Testis (tissue), 3 donors: ENCODE data around the gene PRMT2. TPM values are rescaled to one million over a fixed set of nuclear protein-coding genes. Genes with fewer than 3 reads are reported as not detected.

Experiments
- DNase-seq: peaks from one replicate; pipeline ENCODE4 v3.0.0-alpha.2; 2019
- H3K27ac ChIP-seq, 2 donors: fragments of 200-600 bp; sonication (generic); one replicate each; pipeline ENCODE4 v1.5.1; 2019
- H3K27me3 ChIP-seq: fragments of 200-600 bp; sonication (generic); one replicate; pipeline ENCODE4 v1.5.1; 2019
- H3K36me3 ChIP-seq: fragments of 200-600 bp; sonication (generic); one replicate; pipeline ENCODE4 v1.5.1; 2017; ENCODE audit warnings: low read depth; ENCODE audit errors: missing control alignments
- H3K4me1 ChIP-seq: fragments of 200-600 bp; sonication (generic); one replicate; pipeline ENCODE4 v1.5.1; 2019
- H3K4me3 ChIP-seq, 2 donors: fragments of 200-600 bp; sonication (generic); one replicate each; pipeline ENCODE4 v1.5.1; 2017 to 2019
- H3K9me3 ChIP-seq: fragments of 200-600 bp; sonication (generic); one replicate; pipeline ENCODE4 v1.5.1; 2017
- POLR2A ChIP-seq: fragments of 450-650 bp; IDR thresholded peaks from one replicate; pipeline ENCODE4 v1.6.1; 2017; ENCODE audit warnings: antibody characterized with exemption, mild to moderate bottlenecking, moderate library complexity
- WGBS, 2 donors: methylation state at CpG; one replicate each; pipeline ENCODE4 v1.1.5; 2018; 5-methylcytosine and 5-hydroxymethylcytosine counted together
- intact Hi-C: fragments of 100-400 bp; cut with DNase I; formaldehyde crosslinking; loops from one replicate; pipeline ENCODE4 v1.15.1; 2023; ENCODE audit warnings: low total_unique reads
- polyA plus RNA-seq: library from polyadenylated mRNA; stranded (reverse); fragments of 350-450 nt; fragmentation: Illumina TruSeq; extraction: RNeasy Lipid Tissue Mini Kit (QIAGEN cat#74804); gene quantifications from one replicate; pipeline ENCODE4 v1.2.3, GENCODE V29; 2014; ENCODE audit warnings: low read depth, low replicate concordance; ENCODE audit not compliant: insufficient read depth
- total RNA-seq, 2 donors: library from RNA; depleted of rRNA; stranded (reverse); fragments of >200 nt; gene quantifications; one replicate each; pipeline ENCODE4 v1.2.3, GENCODE V29; 2016
- TF ChIP-seq, protein P1 (sequence below), 3 experiments: fragments of 450-650 bp in 2 of 3; fragments of 200-600 bp in 1 of 3; sonication (generic) in 1 of 3; IDR thresholded peaks; one replicate each; pipeline ENCODE4 v1.5.1; 2016 to 2019; ENCODE audit warnings: antibody characterized with exemption in 3 of 3, mild to moderate bottlenecking in 2 of 3, moderate library complexity in 1 of 3

Gene PRMT2
- total and polyA plus RNA-seq, 3 donors from 2014 or later: 59.4 to 88.9 (median 81.6) TPM

DNA sequence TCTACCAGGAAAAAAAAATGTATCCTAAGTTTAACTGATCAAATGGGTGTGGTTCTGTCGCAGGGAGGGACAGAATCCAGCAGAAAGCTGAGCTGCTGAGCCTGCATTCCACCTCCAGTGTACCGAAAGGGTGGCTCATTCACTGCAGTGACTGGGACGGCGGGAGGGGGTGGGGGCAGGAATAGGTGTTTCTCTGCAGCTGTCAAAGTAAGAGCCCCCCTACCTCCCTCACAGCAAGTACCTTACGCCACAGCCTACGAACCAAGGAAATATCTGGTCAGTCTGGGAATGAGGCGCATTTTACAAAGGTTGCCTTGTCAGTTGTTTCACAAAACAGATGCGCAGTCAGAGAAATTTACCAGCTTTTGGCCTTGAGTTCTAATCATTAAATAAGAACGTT, 32.2 kb upstream of the PRMT2 start:
- intact Hi-C loops: no loop called here
- DNase-seq: no peak
- TF ChIP-seq, protein P1, sequence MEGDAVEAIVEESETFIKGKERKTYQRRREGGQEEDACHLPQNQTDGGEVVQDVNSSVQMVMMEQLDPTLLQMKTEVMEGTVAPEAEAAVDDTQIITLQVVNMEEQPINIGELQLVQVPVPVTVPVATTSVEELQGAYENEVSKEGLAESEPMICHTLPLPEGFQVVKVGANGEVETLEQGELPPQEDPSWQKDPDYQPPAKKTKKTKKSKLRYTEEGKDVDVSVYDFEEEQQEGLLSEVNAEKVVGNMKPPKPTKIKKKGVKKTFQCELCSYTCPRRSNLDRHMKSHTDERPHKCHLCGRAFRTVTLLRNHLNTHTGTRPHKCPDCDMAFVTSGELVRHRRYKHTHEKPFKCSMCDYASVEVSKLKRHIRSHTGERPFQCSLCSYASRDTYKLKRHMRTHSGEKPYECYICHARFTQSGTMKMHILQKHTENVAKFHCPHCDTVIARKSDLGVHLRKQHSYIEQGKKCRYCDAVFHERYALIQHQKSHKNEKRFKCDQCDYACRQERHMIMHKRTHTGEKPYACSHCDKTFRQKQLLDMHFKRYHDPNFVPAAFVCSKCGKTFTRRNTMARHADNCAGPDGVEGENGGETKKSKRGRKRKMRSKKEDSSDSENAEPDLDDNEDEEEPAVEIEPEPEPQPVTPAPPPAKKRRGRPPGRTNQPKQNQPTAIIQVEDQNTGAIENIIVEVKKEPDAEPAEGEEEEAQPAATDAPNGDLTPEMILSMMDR (IDR thresholded peaks at IDR 0.05): no peak
- no peak for TF ChIP-seq POLR2A
- Histone ChIP-seq H3K4me3 (no peak overlapping the region), H3K4me1 (peaks cover 12% of the 10 kb centered on the region), H3K9me3 (no peaks in the 10 kb centered on the region), H3K27ac (no peak overlapping the region), H3K27me3 (no peaks in the 10 kb centered on the region), H3K36me3 (no peaks in the 10 kb centered on the region)
- WGBS, 2 donors: 38 to 58% methylated on average over 9 of the region's 9 CpGs

DNA sequence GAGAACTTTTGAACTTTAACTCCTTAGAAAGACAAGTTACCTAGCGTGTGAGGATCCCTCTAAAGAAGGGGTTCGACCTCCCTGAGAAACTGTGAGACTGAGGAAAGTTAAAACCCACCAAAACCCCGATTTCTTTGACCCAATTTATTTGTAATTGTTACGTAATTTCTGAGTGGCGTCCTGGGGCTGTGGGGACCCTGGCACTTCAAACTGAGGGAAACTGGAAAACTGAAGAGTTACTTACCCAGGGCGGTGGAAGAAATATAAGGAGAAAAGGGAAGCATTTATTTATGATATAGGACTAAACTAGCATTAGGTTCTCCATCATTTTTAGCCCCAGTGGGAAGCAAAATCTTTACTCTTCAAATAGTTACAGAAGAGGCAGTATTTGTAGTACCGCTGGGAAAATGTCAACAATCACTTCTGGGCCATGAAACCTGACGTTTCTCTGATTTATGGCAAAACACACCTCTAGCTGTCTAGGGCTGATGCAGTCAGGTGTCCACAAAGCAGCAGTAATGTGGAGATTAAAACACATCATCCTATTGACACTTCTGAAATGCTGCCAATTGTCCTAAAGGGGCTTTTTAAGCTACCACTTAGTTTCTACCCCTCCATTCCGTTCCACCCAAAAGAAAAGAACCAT, 31.0 kb upstream of the PRMT2 start:
- Histone ChIP-seq H3K4me3 (no peak overlapping the region), H3K27ac (no peak overlapping the region), H3K36me3 (no peaks in the 10 kb centered on the region), H3K4me1 (peaks cover 2% of the 10 kb centered on the region), H3K9me3 (no peaks in the 10 kb centered on the region), H3K27me3 (no peaks in the 10 kb centered on the region)
- DNase-seq: no peak
- TF ChIP-seq, protein P1 (IDR thresholded peaks at IDR 0.05): no peak
- no peak for TF ChIP-seq POLR2A
- intact Hi-C loops: no loop called here
- WGBS, 2 donors: 87 to 90% methylated on average over 9 of the region's 9 CpGs

DNA sequence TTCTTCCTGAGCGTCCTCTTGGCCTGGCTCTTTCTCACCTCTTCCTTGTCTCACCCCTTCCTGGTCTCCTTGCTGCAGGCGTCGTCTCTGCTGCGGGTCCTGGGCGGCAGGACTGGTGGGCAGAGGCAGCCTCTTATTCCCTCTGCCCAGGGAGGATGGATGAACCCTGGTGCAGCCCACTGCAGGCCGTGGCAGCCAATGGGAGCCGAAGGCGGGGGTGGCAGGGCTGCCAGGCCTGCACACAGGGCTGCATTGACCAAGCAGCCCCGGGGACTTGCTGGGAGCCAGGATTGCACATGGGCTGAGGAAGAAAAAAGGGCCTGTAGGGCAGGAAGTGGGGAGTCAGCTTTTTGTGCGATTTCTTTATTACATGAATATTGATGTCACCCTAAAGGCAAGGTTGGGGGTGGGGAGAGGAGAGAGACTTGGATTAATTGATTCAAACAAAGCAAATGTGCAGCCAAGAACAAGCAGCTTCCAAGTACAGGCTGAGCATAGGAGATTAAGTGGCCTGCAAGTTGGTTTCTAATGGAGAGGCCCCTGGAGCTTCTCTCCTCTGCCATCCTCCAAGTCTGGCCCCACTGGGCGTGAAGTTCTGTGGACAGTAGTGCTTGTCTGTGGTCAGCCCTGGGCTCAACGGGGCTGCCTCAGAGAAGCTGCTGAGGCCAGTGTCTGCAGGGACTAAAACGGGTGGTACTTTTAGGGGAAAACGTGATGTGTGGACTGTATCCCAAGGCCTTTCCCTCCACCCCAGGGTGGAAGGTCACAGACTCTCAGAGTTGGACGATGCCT, 30.3 kb upstream of the PRMT2 start, which contains the start of gene S100B:
S100B (minus strand) TSS at position 108 of the 792 bp plus-strand sequence. CDS start 2,667 bp downstream, outside the sequence.
- no peaks in the 10 kb centered on the region for H3K9me3 ChIP-seq
- DNase-seq: no peak
- no peak within 1 kb of the TSS for H3K4me3 ChIP-seq
- H3K36me3 ChIP-seq: no peaks in the 10 kb centered on the region
- no peaks in the 10 kb centered on the region for H3K27me3 ChIP-seq
- no peaks in the 10 kb centered on the region for H3K4me1 ChIP-seq
- no peak within 1 kb of the TSS for H3K27ac ChIP-seq
- WGBS, 2 donors: 65% methylated on average over 14 to 15 of the region's 15 CpGs
- TF ChIP-seq POLR2A: no peak
- TF ChIP-seq, protein P1 (IDR thresholded peaks at IDR 0.05): no peak
- intact Hi-C loops: no loop called here

DNA sequence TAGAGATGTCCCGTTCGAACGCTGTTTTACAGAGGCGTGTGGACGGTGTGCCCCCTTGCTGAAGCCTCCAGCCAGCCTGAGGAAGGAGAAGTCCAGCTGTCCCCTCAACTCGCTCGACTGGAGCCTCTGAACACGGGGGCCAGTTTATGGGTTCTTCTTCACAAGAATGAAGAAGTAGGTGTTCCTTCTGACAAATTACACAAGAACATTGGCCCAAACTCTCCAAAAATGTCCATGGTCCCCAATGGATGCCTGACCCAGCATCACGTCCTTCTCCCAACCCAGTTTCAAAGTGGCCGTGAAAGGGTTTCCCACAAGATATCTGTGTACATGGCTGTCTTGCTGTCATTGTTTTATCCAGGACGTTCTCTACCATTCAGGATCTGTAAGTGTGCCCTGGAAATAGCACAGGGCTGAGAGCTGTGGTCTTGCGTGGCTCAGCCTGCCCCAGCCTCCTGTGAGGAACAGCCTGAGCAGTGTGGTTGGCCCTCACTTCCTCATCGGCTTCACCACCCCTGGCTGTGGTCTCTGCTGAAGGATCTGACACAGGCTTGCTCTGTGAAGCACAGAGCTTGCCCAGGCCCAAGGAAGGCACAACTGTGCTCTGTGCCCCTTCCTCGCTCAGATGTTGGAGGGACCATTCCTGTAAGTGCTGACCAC, 29.6 kb upstream of the PRMT2 start:
- no peaks in the 10 kb centered on the region for H3K27me3 ChIP-seq
- H3K4me3 ChIP-seq: no peak overlapping the region
- no peaks in the 10 kb centered on the region for H3K36me3 ChIP-seq
- no peaks in the 10 kb centered on the region for H3K9me3 ChIP-seq
- no peak for DNase-seq
- H3K27ac ChIP-seq: no peak overlapping the region
- no peaks in the 10 kb centered on the region for H3K4me1 ChIP-seq
- no peak for TF ChIP-seq POLR2A
- TF ChIP-seq, protein P1 (IDR thresholded peaks at IDR 0.05): no peak
- 50 to 80% methylated on average over 9 to 14 of the region's 14 CpGs for WGBS, 2 donors
- intact Hi-C loops: no loop called here
